AG04449 (cell line): ENCODE results near the gene KRT75.

Experiments used
- CTCF ChIA-PET: fragments of 350-600 bp; formaldehyde crosslinking; extraction: SDS; loops from one replicate; lab custom pipeline; 2021; ENCODE audit warnings: antibody characterized with exemption; lab: Yijun Ruan, JAX
- POLR2A ChIA-PET: fragments of 400-600, 350-600 bp; formaldehyde crosslinking; extraction: SDS; loops from one replicate; lab custom pipeline; 2020; ENCODE audit warnings: antibody characterized with exemption, inconsistent platforms; lab: Yijun Ruan, JAX
- DNase-seq: peaks from one replicate; pipeline ENCODE4 v3.0.0-alpha.2; 2010; ENCODE audit warnings: low read depth, low spot score
- H3K4me3 ChIP-seq: 2 replicates; pipeline ENCODE4 v1.5.1; 2011; ENCODE audit warnings: low read depth, mild to moderate bottlenecking, control low read depth, low read length
- TF ChIP-seq, protein P1 (sequence below): IDR thresholded peaks from one replicate; pipeline ENCODE4 v1.5.1; 2011; ENCODE audit warnings: mild to moderate bottlenecking, moderate library complexity, low read length, control low read depth, inconsistent platforms; ENCODE audit not compliant: insufficient read depth; ENCODE audit errors: missing control alignments

KRT75 gene

DNA sequence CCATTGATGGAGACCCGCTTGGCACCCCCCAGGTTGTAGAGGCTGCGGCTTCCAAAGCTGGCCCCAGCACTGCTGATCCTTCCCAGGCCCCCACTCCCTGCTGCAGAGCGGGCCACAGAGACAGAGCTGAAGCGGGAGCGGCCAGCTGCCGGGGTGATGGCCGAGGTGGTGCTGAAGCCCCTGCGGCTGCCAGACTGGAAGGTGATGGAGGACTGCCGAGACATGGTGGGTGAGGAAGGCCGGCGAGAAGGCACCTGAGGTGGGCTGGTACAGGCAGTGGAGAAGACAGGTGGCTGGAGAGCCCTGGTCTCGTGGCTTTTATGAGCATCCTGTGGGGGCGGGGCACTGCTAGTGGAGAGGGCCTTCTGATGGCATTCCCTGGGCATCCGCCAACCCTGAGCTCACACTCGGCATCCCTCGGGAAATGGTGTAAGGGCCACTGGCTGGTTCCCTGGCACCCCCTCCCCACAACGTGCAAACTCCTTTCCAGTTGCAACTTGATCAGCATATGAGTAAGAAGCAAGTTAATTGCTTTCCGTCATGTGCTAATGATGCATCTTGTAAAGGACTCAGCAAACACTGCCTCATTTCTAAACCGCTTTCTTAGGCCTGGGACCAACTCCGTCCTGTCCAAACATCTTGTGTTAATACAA lies at the start of gene KRT75:
TSS of gene KRT75 (minus strand) at position 291 of the 653 bp plus-strand sequence. CDS start at position 224, 67 bp downstream.
- ChIA-PET POLR2A (no interaction called here), CTCF (interaction anchor here (0.7 to 1.2 kb wide), 2 partner anchors 43 to 446 kb away, joined by 3 to 4 read pairs; no protein-coding TSS in a partner anchor)
- H3K4me3 ChIP-seq, result no peak within 1 kb of the TSS
- TF ChIP-seq, protein P1, sequence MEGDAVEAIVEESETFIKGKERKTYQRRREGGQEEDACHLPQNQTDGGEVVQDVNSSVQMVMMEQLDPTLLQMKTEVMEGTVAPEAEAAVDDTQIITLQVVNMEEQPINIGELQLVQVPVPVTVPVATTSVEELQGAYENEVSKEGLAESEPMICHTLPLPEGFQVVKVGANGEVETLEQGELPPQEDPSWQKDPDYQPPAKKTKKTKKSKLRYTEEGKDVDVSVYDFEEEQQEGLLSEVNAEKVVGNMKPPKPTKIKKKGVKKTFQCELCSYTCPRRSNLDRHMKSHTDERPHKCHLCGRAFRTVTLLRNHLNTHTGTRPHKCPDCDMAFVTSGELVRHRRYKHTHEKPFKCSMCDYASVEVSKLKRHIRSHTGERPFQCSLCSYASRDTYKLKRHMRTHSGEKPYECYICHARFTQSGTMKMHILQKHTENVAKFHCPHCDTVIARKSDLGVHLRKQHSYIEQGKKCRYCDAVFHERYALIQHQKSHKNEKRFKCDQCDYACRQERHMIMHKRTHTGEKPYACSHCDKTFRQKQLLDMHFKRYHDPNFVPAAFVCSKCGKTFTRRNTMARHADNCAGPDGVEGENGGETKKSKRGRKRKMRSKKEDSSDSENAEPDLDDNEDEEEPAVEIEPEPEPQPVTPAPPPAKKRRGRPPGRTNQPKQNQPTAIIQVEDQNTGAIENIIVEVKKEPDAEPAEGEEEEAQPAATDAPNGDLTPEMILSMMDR, result no peak
- no peak for DNase-seq

DNA sequence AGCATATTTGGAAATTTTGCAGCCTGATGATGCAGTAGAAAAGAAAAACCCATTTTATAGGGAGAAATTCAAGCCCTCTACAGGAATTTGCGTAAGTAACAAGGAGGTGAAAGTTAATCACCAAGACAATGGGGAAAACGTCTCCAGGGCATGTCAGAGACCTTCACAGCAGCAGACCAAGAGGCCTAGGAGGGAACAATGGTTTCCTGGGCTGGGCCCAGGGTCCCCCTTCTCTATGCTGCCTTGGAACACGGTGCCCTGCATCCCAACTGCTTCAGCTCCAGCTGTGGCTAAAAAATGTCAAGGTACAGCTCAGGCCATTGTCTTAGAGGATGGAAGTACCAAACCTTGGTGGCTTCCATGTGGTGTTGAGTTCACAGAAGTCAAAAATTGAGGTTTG lies 45.9 kb upstream of the KRT75 start:
- ChIA-PET POLR2A (no interaction called here), CTCF (no interaction called here)
- TF ChIP-seq, protein P1, result no peak
- no peak for DNase-seq
- H3K4me3 ChIP-seq, result no peak overlapping the region

DNA sequence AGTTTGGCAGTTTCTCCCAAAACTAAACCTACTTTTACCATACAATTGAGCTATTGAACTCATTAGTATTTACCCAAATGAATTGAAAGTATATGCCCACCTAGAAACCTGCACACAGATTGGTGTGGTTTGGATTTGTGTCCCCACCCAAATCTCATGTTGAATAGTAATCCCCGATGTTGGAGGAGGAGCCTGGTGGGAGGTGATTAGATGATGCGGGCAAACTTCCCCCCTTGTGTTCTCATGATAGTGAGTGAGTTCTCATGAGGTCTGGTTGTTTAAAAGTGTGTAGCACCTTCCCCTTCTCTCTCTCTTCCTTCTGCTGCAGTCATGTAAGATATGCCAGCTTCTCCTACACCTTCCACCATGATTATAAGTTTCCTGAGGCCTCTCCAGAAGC lies 43.5 kb upstream of the KRT75 start:
- CTCF ChIA-PET, result interaction anchor here (1.1 to 1.3 kb wide), 2 partner anchors 29 to 320 kb away, joined by 3 to 4 read pairs; no protein-coding TSS in a partner anchor
- POLR2A ChIA-PET, result no interaction called here
- DNase-seq, result no peak
- TF ChIP-seq, protein P1, result no peak
- no peak overlapping the region for H3K4me3 ChIP-seq

DNA sequence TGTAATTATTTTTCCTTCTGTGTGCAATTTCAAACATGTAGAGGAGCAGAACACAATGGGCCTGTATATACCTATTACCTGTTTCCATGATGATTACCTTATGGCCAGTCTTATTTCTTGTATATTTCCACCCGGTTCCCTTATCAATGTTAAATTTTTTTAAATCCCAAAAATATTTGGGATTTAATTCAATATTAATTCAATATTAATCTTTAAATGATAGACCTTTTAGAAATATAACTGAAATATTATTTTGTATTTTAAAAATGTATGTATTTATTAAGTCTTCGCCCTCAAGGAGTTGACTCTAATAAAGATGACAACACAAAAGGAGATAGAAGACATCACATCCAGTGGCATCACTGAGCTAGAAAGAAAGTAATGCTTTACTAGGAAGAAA lies 40.0 kb upstream of the KRT75 start:
- no peak for DNase-seq
- ChIA-PET CTCF (no interaction called here), POLR2A (no interaction called here)
- no peak overlapping the region for H3K4me3 ChIP-seq
- TF ChIP-seq, protein P1, result no peak

DNA sequence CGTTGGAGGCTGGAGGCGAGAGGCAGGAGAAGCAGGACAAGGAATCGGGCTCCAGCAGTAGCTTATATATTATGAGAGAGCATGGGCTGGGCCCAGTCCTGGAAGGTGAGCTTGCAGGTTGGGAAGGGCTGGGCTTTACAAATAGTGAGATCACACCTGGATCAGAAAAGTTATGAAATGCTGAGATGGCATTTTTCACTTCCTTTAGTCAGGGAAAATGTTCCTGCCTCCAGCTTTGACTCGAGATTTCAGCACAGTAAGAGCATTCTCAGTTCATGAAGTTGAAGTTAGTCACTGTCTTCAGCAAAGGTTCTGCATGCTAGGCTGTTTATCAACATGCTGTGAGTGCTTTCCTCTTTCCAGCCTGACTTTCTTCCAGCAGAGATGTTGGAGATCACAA lies 39.6 kb upstream of the KRT75 start, which contains the start of gene KRT6C:
TSS of gene KRT6C (minus strand) at position 38 of the 400 bp plus-strand sequence. CDS start 68 bp downstream, outside the sequence.
- CTCF ChIA-PET, result no interaction called here
- no peak within 1 kb of the TSS for H3K4me3 ChIP-seq
- TF ChIP-seq, protein P1, result no peak
- DNase-seq, result no peak
- POLR2A ChIA-PET, result no interaction called here

DNA sequence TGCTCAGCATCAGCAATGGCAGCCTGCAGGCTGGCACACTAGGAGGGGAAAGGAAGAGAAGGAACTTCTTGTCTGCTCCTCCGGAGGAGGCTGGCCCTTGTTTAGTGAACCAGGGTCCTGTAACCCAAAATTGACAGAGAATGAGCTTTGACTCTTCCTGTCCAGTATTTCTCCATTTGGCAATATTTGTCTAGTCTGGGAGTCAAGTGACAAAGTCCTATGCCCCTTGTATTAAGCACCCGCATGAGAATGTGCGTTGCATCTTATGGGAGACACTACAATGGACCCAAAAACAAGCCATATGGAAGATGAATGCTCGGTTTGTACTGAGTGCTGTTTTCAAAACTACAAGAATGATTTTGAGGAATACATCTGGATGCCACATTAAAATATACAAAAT lies 35.7 kb upstream of the KRT75 start:
- H3K4me3 ChIP-seq, result no peak overlapping the region
- no peak for DNase-seq
- POLR2A ChIA-PET, result no interaction called here
- TF ChIP-seq, protein P1, result no peak
- CTCF ChIA-PET, result no interaction called here
